ENCODE measurements around the gene LAMA2.

The LAMA2 gene

DNA sequence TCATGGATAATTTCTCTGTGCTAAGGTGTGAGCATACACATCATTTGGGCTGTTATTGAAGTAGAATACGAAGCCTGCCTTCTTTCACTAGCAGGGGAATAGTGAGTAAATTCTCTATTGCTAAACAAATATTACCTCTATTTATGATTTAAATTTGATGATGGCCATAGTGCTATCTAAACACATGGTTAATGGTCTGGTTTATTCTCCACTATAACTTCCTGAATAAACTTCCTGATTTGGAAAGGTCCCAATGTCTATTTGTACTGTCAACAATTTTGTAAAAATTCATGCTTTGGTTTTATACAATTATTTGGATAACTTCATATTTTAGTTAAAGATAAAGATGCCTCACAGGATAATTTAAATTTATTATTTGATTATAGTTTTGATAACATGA is 426.2 kb downstream of the LAMA2 start:
- no peak for DNase-seq (ENCODE audit: low read depth)

DNA sequence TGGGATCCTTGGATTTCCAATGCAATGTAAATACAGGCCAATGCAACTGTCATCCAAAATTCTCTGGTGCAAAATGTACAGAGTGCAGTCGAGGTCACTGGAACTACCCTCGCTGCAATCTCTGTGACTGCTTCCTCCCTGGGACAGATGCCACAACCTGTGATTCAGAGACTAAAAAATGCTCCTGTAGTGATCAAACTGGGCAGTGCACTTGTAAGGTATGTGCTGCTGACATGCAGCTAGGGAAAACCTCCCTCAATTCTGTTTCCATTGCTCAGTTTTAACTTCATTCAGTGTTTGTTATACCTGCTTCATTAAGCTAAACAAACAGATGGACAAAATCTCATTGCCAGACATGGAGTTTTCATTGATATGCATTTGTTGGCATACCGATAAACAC is 429.9 kb downstream of the LAMA2 start:
- peak; percentile 84 for DNase-seq (ENCODE audit: low read depth)

DNA sequence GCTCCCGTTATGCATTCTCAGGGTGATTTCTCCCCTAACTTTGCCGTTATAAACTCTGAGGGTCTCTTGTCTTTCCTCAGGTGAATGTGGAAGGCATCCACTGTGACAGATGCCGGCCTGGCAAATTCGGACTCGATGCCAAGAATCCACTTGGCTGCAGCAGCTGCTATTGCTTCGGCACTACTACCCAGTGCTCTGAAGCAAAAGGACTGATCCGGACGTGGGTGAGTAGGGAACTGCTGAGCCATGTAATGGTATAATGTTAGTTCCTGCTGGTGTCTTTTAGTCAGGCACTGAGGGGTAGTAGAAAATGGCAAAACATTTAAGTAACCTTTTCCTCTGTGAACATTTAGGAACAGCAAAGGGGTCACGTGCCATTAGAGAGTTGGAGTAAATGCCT is 431.6 kb downstream of the LAMA2 start:
- no peak for DNase-seq (ENCODE audit: low read depth)

DNA sequence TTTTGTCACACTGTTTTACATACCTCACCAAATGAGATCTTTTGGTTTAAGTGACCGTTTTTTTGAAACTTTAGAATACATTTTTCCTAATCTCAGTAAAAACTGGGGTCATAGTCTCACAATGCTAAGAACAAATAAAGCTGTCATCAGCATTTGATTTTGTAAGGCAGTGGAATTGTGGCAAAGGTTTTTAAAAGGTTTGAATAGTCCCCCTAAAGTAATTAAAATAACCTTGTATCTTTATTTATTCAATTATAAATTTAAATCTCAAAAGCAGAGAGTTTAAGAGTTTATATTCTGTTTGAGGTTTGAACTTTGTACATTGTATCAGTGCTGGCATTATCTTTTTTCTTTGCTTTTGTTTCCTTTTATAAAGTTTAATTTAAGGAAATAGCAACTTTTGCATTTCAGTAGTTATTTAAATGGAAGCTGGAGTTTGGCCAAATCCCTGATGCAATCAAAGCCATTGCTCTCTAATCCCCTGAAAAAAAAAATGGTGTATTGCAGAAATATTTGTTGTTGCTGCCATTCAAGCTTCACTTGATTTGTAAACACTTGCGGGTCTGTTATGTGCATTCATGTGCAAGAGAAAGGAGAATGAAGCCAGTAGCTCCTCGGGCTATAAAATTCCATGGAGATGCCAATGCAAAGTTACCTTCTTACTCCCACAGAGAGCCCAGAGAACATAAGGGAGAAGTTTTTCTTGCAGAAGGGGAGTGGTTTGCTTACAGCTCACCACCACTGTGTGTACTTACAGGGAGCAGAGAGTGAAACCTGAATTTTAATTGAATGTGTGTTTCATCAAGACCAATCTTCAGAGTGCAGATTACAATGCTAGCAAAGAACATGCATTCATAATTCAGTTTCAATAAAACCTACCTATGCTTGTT is 435.2 kb downstream of the LAMA2 start:
- DNase-seq (ENCODE audit: low read depth), result peak; percentile 60

DNA sequence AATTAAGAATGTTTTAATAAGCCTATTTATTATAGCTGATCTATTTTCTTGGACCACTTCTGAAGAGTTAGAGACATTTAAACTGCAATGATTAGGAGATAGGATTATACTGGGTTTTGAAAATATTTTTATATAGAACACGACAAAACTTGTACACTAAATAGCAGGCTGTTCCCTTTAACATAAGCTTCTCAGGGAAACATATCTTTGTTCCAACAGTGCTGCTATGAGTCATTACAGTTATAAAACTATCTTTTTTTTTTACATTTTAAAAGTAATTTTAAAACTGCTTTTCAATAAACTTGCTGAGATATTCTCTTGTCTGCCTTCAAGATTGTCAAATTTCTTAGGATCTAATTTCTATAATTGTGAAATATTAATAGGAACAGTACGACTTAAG is 438.0 kb downstream of the LAMA2 start:
- no peak for DNase-seq (ENCODE audit: low read depth)

DNA sequence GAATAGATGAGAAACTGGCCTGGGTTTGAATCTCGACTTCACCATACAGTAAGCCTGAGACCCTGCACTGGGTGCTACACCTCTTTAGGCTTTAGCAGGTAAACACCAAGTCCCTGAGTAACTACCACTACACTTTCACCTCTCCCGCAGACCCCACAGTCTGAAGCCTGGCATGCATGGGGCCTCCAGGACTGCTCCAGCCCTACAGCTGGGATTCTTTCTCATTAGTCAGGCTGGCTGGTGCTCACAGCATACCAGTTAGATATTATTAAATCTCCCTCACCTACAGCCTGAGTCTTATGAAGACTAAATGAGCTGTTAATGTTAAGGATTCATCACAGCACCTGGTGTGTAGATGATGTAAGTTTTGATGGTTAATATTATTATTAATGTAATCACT is 438.4 kb downstream of the LAMA2 start:
- peak; percentile 12 for DNase-seq (ENCODE audit: low read depth)

DNA sequence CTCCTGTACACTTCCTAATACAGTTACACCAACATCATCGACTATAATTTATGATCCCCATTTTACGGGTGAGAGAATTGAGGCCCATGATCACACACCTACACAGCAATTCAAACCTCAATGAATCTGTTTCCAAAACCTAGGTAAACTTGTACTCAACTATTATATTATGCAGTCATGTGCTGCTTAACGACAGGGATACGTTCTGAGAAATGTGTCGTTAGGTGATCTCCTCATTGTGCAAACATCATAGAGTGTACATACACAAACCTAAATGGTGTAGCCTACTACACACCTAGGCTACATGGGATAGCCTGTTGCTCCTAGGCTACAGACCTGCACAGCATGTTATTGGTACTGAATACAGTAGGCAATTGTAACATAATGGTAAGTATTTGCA is 441.4 kb downstream of the LAMA2 start:
- no peak for DNase-seq (ENCODE audit: low read depth)

DNA sequence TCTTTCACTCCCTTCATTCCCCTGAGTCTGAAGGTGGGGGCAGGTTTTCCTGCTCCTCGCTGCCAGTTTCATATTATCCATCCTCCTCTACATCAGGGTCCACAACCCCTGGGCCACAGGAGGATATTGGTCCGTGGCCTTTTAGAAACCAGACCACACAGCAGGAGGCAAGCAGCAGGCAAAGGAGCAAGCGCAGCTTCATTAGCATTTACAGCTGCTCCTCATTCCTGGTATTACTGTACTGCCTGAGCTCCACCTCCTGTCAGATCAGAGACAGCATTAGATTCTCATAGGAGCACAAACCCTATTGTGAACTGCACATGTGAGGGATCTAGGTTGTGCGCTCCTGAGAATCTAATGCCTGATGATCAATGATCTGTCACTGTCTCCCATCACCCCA is 446.7 kb downstream of the LAMA2 start:
- DNase-seq (ENCODE audit: low read depth), result no peak

DNA sequence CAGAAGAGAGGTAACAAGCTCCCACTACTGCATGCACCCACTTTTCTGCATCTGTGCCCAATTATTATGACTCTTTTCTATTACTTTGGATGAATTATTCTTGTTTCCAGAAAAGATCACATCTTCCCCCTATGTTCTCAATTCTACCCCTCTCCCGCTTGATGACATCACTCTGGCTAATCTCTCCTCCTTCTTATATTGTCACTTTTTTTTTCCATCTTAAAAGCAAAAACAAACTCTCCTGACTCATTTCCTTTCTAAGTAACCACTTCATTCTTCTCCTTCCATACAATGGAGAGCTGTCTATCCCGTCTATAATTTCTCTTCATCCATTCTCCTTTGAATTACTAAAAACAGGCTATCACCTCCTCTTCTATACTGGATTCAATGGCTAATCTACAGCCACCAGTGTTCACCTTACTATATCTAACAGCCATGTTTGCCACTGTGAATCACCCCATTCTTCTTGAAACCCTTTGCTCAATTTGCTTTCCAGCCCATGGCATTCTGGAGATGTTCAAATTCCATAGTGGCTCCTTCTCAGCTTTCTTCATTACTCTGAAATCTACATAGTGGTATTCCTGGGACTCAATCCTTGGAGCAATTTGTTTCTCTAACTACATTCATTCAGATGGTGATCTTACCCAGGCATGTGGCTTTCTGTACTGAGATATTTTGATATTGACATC is 448.7 kb downstream of the LAMA2 start:
- peak; percentile 75 for DNase-seq (ENCODE audit: low read depth)

DNA sequence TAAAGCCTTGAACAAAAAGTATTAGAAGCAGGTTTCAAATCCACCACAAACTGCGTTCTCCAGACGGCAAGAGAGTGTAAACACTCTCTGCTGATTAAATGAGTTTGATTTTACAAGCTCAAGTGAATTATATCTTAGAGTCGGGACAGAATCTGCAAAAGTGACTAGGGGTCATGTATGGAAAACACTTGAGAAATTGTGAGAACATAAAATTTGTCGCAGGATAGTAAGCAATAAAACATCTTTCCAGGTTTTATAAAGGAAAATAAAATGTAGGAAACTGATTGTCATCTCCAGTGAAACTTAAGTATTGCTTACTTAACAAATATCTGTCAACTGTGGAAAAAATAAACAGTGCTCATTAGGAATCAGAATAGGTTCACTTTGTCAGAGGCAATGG is 452.9 kb downstream of the LAMA2 start:
- DNase-seq (ENCODE audit: low read depth), result no peak

DNA sequence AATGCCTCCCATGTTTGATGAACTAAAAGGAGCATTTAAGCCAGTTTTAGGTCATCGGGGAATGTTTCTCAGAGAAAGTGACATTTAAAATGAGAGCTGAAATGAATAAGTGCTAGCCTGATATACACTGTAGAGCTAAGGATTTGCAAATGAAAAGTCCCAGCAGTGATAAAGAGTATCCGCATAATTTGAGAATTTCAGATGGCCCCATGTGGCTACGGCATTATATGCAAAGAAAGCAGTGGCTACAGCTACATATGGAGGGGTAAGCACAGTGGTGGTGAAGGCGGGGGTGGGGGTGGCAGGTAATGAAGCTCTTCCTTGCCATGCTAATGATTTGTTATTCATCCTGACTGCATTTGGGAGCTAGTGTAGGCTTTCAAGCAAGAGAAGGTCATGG is 455.7 kb downstream of the LAMA2 start:
- DNase-seq (ENCODE audit: low read depth), result no peak

DNA sequence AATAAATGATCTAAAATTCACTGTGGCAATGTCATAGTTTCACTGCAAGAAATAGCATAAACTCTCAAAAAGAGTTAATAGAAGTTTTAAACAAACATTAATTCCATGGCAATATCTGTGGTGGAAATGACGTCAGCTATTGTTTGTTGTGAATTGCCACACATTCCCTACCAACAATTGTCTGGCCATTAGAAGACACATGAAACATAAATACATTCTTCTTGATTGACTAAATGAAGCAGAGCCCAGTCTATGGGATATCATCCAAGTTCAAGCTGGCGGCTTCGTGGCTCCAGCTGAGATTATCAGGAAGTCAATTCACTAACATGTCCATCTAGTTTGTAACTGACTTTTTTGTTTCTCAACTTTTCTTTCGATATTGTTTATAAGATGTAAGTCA is 458.0 kb downstream of the LAMA2 start:
- DNase-seq (ENCODE audit: low read depth), result peak; percentile 97

DNA sequence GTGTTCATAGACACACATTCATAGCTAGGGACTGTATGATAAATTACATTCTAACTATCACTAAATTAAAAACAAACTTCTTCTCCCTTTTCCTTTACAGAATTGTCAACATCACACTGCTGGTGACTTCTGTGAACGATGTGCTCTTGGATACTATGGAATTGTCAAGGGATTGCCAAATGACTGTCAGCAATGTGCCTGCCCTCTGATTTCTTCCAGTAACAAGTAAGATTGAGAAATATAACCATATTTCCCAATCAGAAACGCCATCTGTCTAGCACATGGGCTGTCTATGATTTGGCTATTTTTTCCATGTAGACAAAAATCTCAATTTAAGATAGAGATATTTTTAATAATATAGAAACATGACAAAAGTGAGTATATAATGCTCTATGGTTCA is 459.3 kb downstream of the LAMA2 start:
- DNase-seq (ENCODE audit: low read depth), result peak; percentile 40

DNA sequence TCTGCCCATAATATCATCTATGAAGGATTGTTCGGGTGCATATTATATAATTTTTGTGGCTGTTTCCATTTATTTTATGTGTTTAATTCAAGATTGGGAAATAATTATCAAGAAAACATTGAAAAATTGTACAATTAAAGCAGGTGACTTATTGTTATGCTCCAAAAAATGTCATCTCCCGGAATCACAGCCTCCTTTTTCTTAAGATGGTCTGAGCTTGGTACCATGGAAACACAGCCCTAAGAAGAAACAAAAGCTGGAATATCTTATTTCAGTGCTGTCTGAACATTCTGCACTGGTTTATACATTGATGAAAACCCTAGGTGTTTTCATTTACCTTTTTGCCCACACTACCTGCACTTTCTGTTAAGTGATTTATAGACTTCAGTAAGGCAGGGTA is 459.9 kb downstream of the LAMA2 start:
- DNase-seq (ENCODE audit: low read depth), result no peak

DNA sequence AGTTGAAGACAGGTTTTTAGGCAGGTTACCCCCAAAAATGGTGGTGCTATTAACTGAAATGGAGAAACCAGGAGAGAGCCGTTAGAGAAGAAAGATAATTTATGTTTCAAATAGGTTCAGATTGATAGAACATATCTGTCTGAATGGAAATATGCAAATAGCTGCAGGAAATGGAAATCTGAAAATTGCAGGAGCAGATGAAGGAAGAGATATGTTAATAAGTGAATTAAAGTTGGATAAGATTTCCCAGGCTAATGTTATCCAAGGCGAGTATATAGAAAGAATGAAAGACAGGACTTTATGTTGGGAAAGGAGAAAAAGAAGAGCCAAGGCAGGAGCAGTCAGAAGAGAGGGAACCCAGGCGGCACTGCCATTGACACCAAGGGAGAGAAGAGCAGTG is 461.4 kb downstream of the LAMA2 start:
- DNase-seq (ENCODE audit: low read depth), result no peak

DNA sequence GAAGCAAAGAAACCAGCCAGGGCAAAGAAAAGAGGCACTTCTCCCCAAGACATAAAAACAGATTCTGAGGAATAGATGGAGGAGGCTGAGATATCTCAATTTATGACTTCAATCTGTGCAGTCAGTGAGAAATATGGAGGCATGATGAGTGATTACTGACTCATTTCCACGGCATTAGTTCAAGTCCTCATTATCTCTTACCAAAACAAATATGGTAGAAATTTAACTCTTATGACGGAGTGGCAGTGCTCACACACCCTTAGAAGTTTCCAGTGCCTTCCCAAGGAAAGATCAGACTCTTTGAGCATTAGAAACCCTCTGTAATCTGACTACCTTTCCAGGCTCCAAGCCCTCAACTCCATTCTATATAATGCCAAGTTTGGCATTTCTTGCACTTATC is 463.0 kb downstream of the LAMA2 start:
- DNase-seq (ENCODE audit: low read depth), result peak; percentile 92

DNA sequence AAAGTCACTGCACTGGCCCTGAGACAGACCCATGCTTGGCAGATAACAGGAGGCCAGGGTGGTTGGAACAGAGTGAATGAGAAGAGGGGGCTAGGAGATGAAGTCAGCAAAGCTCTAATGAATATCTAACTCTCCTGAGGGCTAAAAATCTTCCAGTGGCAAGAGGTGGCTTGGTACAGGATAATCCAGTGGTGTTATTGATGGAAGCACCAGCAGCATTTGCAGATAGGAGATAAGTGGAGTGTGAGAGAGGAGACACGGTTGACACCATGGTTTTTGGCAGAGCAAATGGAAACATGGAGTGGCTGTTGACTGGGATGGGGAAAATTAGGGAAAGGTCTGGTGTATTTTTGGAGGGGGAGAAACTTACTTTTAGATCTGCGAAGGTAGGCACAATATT is 464.0 kb downstream of the LAMA2 start:
- no peak for DNase-seq (ENCODE audit: low read depth)

DNA sequence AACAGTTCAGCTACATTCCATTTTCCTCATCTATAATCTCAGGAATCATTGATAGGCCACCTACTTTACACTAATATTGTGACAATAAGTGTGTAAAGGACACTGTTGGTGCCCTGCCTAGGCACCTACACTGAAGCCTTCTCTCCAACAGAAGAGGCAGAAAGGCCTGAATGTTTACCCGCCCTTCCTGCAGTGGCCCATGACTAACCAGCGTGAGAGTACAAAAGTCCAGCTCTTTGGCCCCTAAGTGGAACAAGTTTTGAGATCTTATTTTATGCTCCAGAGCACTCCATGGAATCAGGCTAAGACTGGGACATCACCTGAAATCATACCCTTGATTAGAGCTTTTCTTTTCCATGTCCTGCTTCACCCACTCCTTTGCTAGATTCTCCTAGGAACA is 467.3 kb downstream of the LAMA2 start:
- DNase-seq (ENCODE audit: low read depth), result no peak

DNA sequence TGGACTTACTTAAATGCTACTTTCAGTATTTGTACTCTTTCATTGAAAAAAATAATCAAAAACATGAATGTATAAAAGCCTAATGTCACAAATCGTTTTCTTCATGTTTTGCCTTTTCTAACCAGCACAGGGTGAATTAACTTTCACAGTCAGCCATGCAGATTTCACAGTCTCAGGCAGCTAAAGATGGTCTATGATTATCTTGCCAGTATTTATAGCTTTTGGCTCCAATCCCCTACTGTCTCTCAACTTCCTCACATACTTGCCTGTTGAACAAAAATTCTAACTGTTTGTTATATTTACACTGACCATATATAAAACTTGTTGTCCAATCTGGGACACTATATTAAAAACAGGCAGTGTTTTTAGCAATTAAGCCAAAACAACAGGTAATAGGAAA is 468.9 kb downstream of the LAMA2 start:
- DNase-seq (ENCODE audit: low read depth), result peak; percentile 71

DNA sequence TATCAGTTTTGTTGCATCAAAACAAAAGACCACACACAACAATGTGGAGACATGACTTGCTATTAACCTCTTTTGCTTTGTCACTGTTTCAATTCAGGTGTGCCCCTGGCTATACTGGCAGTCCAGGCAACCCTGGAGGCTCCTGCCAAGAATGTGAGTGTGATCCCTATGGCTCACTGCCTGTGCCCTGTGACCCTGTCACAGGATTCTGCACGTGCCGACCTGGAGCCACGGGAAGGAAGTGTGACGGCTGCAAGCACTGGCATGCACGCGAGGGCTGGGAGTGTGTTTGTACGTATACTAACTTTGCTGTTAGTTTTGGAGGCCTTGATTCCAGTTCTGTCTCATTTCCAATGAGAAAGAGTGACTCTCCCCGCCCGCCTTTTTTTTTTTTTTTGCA is 470.1 kb downstream of the LAMA2 start:
- no peak for DNase-seq (ENCODE audit: low read depth)

DNA sequence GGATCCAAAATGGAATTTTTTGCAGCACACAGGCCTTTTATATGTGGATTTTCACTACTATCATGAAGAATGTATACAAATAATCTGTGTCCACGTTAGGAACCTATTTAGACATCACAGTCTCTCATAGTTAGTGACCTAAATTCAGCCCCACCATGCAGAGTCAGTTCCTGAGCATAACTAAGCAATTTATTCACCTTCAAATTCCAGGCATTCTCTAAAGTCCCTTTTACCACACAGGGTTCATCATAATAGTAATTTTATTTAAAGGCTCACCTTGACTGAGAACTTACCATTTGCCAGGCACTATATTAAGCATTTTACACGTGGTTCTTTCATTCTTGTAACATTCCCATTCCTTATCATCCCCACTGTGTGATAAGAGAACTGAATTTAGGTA is 473.2 kb downstream of the LAMA2 start:
- no peak for DNase-seq (ENCODE audit: low read depth)

DNA sequence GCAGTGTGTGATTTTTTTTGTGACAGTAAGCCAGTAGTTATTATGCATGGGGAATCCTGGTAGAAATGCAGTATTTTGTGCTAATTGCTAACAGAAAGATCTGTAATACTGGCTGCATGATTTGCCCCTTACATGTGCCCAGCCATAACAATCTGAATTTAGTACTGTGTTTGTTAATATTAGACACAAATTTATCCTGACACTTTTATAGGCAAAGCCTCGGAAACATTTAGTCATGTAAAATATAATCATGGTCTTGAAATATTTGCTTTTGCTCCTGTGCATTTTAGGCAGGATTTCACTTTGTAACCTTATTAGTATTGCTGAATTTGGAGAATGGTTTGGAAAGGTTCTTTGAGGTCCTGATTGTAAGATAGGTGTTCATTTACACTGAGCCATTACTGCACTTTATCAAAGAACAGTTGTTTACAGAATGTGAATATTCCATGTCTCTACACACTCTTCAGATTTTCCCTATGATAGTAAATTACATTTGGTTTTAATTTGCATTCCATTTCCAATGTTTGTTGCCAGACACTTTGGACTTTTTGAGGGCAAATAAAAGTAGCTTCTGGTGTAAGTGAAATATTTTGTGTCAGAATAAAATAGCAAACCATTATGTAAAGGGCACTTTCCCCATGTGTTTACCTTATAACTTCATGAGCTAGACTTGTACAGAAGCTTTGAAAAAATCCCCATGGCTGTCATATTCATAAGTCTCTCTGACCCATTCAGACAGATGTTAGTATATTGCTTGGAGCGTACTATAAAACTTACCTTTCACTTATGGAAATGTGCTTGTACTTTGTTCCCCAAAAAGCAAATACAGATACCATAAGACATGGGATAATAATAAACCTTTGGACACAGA is 477.1 kb downstream of the LAMA2 start:
- DNase-seq (ENCODE audit: low read depth), result peak; percentile 66

DNA sequence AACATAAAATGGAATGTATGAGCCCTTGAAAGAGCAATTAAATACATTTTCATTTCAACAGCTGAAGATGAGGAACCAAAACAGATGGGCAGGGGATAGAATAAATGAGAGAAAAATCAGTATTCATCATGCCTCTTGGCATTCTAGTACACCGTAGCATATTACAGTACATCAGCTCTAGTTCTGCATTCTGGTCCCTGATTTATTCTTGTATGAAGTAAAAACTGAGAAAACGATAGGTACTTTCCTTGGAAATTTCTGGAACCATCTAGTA is 477.7 kb downstream of the LAMA2 start:
- DNase-seq (ENCODE audit: low read depth), result no peak

Data from EH (cell line).